Loucy (cell line): ENCODE measurements around the gene TGFBRAP1.
A peak's percentile ranks its signal among the peaks of the same experiment; 100 is the strongest.

ENCODE experiments used
- H2AFZ ChIP-seq: fragments of 200-600 bp; sonication (generic); 2 replicates; pipeline ENCODE4 v1.6.0; 2016; ENCODE audit warnings: antibody characterized with exemption, mild to moderate bottlenecking, low read length, moderate library complexity
- H3F3A ChIP-seq: fragments of 200-600 bp; 2 replicates; pipeline ENCODE4 v1.6.0; 2016; ENCODE audit warnings: antibody characterized with exemption, low read depth, mild to moderate bottlenecking
- H3K27me3 ChIP-seq: fragments of 200-600 bp; sonication (generic); 2 replicates; pipeline ENCODE4 v1.6.1; 2014; ENCODE audit warnings: low read length, mild to moderate bottlenecking; ENCODE audit not compliant: insufficient read depth, poor library complexity, severe bottlenecking
- H3K36me3 ChIP-seq: fragments of 200-600 bp; sonication (generic); 2 replicates; pipeline ENCODE4 v1.6.1; 2016; ENCODE audit warnings: low read length; ENCODE audit not compliant: insufficient read depth
- H3K4me1 ChIP-seq: fragments of 200-600 bp; sonication (generic); 2 replicates; pipeline ENCODE4 v1.5.1; 2014; ENCODE audit warnings: low read length, mild to moderate bottlenecking; ENCODE audit not compliant: insufficient read depth, poor library complexity, severe bottlenecking
- H3K4me2 ChIP-seq: fragments of 200-600 bp; sonication (generic); 2 replicates; pipeline ENCODE4 v1.6.0; 2014; ENCODE audit warnings: antibody characterized with exemption, low read length, low read depth, mild to moderate bottlenecking; ENCODE audit not compliant: poor library complexity, severe bottlenecking
- H3K4me3 ChIP-seq: fragments of 200-600 bp; sonication (generic); 2 replicates; pipeline ENCODE4 v1.5.1; 2014; ENCODE audit warnings: low read length, mild to moderate bottlenecking, mixed read lengths; ENCODE audit not compliant: poor library complexity, severe bottlenecking
- H3K79me2 ChIP-seq: fragments of 200-600 bp; sonication (generic); 2 replicates; pipeline ENCODE4 v1.6.1; 2014; ENCODE audit warnings: low read length; ENCODE audit not compliant: insufficient read depth
- H3K9ac ChIP-seq: fragments of 200-600 bp; sonication (generic); 2 replicates; pipeline ENCODE4 v1.6.0; 2014; ENCODE audit warnings: mild to moderate bottlenecking, low read depth, low read length, moderate library complexity; ENCODE audit not compliant: poor library complexity, severe bottlenecking
- H3K9me2 ChIP-seq: fragments of 200-600 bp; sonication (generic); replicated peaks from 2 replicates; pipeline ENCODE4 v1.6.1; 2016; ENCODE audit warnings: low read depth, low read length, mixed read lengths
- H3K9me3 ChIP-seq: fragments of 200-600 bp; sonication (generic); 2 replicates; pipeline ENCODE4 v1.6.1; 2014; ENCODE audit warnings: mild to moderate bottlenecking, antibody characterized with exemption, low read length, low read depth; ENCODE audit not compliant: insufficient read depth
- H4K20me1 ChIP-seq: fragments of 200-600 bp; sonication (generic); 2 replicates; pipeline ENCODE4 v1.6.0; 2014; ENCODE audit warnings: antibody characterized with exemption, low read length, mild to moderate bottlenecking; ENCODE audit not compliant: insufficient read depth, poor library complexity, severe bottlenecking
- EZH2phosphoT487 ChIP-seq: fragments of 200-600 bp; IDR thresholded peaks from 2 replicates; pipeline ENCODE4 v1.6.1; 2018; ENCODE audit warnings: antibody characterized with exemption, mild to moderate bottlenecking, moderate library complexity, borderline replicate concordance
- TF ChIP-seq, protein P1 (sequence below): fragments of 200-600 bp; sonication (generic); conservative IDR thresholded peaks from 2 replicates; pipeline ENCODE4 v1.5.1; 2014; ENCODE audit warnings: mild to moderate bottlenecking, antibody characterized with exemption, low read length

Gene TGFBRAP1

DNA sequence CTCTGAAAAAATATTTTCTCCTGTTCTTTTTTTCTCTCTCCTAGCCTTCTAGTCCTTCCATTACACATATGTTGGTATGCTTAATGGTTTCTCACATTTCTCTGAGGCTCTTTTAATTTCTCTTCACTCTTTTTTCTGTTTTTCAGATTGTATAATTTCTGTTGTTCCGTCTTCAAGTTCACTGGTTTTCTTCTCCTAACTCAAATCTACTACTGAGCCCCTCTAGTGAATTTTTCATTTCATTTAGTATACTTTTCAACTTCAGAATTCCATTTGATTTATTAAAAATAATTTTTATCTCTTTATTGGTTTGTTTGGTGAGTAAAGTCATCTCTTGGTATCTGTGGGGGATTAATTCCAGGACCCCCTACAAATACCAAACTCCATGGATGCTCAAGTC lies 27.6 kb upstream of the TGFBRAP1 start:
- no peaks in the 10 kb centered on the region for H3F3A ChIP-seq
- H3K9me2 ChIP-seq, result no peaks in the 10 kb centered on the region
- H3K79me2 ChIP-seq, result no peaks in the 10 kb centered on the region
- no peak overlapping the region for H3K4me2 ChIP-seq
- no peak overlapping the region for H3K4me3 ChIP-seq
- H4K20me1 ChIP-seq, result no peaks in the 10 kb centered on the region
- no peak overlapping the region for H2AFZ ChIP-seq
- H3K36me3 ChIP-seq, result peaks cover 55% of the 10 kb centered on the region; the same call in 1 of the 2 replicates
- TF ChIP-seq, protein P1, sequence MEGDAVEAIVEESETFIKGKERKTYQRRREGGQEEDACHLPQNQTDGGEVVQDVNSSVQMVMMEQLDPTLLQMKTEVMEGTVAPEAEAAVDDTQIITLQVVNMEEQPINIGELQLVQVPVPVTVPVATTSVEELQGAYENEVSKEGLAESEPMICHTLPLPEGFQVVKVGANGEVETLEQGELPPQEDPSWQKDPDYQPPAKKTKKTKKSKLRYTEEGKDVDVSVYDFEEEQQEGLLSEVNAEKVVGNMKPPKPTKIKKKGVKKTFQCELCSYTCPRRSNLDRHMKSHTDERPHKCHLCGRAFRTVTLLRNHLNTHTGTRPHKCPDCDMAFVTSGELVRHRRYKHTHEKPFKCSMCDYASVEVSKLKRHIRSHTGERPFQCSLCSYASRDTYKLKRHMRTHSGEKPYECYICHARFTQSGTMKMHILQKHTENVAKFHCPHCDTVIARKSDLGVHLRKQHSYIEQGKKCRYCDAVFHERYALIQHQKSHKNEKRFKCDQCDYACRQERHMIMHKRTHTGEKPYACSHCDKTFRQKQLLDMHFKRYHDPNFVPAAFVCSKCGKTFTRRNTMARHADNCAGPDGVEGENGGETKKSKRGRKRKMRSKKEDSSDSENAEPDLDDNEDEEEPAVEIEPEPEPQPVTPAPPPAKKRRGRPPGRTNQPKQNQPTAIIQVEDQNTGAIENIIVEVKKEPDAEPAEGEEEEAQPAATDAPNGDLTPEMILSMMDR, result no peak
- no peak for TF ChIP-seq EZH2phosphoT487
- H3K9ac ChIP-seq, result no peak overlapping the region
- peaks cover 15% of the 10 kb centered on the region for H3K4me1 ChIP-seq
- no peaks in the 10 kb centered on the region for H3K27me3 ChIP-seq
- no peaks in the 10 kb centered on the region for H3K9me3 ChIP-seq

DNA sequence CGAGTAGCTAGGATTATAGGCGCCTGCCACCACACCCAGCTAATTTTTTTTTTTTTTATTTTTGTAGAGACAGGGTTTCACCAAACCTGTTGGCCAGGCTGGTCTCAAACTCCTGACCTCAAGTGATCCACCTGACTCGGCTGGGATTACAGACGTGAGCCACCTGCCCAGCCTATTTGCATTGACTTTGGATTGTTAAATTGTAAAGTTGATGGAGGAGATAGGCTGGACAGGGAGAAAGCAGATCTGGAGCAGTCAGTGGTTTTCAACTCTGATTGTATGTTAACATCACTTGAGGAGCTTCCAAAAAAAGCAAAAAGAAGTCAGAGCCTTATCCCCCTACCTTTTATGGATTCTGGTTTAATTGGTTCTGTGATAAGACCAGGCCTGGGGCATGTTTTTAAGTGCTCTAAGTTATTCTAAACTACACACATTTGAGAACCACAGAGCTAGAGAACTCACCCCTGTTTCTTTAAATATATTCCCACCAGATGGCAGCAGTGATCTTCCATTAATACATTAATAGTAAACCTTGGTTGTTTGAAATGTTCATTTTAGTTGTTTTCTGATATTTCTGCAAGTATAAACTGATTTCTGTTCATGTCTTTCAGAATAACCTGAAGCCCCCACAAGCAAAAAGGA lies 15.3 kb upstream of the TGFBRAP1 start:
- peaks cover 17% of the 10 kb centered on the region for H3K4me1 ChIP-seq
- H3F3A ChIP-seq, result no peaks in the 10 kb centered on the region
- H3K27me3 ChIP-seq, result no peaks in the 10 kb centered on the region
- TF ChIP-seq EZH2phosphoT487, result no peak
- TF ChIP-seq, protein P1, result peak; percentile 72
- H2AFZ ChIP-seq, result no peak overlapping the region
- H3K79me2 ChIP-seq, result peaks cover 22% of the 10 kb centered on the region
- H3K36me3 ChIP-seq, result peaks cover 64% of the 10 kb centered on the region
- H3K9me3 ChIP-seq, result no peaks in the 10 kb centered on the region
- H3K4me3 ChIP-seq, result no peak overlapping the region
- H4K20me1 ChIP-seq, result peaks cover 9% of the 10 kb centered on the region
- no peak overlapping the region for H3K9ac ChIP-seq
- no peaks in the 10 kb centered on the region for H3K9me2 ChIP-seq
- H3K4me2 ChIP-seq, result no peak overlapping the region

DNA sequence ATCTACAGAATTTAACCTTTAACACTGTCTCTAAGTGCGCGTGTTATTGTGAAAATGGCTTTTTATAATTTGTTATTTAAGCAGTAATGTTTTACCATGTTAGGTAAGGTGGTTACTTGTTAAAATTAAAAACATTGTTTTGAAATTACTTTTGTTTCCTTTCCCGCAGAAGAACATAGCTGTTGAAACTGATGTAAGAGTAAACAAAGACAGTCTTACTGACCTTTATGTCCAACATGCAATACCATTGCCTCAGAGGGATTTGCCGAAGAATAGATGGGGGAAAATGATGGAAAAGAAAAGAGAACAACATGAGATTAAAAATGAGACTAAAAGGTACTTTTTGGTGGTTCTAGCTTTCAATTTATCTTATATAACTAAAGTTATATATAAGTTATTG lies 9.9 kb upstream of the TGFBRAP1 start:
- Histone ChIP-seq H3K9me3 (no peaks in the 10 kb centered on the region), H3K9ac (peak overlapping the region; percentile 79), H3K36me3 (peaks cover 29% of the 10 kb centered on the region; the same call in 1 of the 2 replicates), H3K4me1 (peaks cover 47% of the 10 kb centered on the region), H3K79me2 (peaks cover 55% of the 10 kb centered on the region), H3K4me2 (peak overlapping the region; percentile 96), H3K4me3 (peak overlapping the region; percentile 87), H2AFZ (no peak overlapping the region), H3K27me3 (no peaks in the 10 kb centered on the region), H4K20me1 (peaks cover 28% of the 10 kb centered on the region), H3K9me2 (no peaks in the 10 kb centered on the region), H3F3A (no peaks in the 10 kb centered on the region)
- TF ChIP-seq, protein P1, result no peak
- no peak for TF ChIP-seq EZH2phosphoT487
